HG02870 (cell line): ENCODE results near the gene ACOX2.
A peak's percentile ranks its signal among the peaks of the same experiment; 100 is the strongest.

Experiments
- ATAC-seq: cut with Tn5 transposase; IDR thresholded peaks from one replicate; pipeline ENCODE4 v1.9.1; 2021; ENCODE audit warnings: mild to moderate bottlenecking, moderate library complexity; ENCODE audit not compliant: unreplicated experiment

ACOX2 gene

DNA sequence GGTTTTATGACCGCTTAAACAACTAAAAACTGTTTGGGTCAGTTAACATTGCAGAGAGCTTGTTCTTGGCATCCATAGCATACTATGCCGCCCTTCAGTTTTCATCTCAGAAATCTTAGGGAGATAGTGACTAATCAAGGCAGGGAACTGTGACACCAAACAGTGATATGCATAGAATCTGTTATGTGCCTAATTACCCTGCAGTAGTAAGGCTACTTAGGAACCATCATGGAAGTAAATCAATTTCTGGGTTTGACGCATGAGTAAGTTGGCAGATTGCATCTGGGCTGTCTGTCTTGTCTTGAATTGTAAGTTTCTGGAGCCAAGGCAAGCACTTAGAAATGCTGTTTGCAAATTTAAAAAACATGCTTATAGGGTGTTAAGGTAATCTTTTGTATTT is 22.6 kb downstream of the ACOX2 start:
- no peak for ATAC-seq

DNA sequence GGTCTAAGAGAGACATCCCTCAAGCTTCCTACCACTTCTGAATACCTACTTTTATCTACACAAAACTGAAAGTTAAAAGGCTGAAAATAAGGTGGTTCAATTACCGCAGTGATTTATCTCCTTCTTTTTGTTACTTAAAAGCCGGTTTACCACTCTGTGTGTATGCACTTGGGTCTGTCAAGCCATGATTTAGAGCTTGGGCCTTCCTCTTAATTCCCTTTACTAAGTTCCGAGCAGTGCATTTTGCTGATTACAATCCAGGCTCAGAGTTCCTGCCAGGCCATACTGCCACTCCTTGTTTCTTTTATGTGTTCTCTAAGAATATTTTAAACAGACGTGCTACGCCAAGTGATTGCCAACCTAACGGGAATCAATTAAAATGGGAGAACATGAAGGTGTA is 28.6 kb downstream of the ACOX2 start:
- ATAC-seq = no peak

DNA sequence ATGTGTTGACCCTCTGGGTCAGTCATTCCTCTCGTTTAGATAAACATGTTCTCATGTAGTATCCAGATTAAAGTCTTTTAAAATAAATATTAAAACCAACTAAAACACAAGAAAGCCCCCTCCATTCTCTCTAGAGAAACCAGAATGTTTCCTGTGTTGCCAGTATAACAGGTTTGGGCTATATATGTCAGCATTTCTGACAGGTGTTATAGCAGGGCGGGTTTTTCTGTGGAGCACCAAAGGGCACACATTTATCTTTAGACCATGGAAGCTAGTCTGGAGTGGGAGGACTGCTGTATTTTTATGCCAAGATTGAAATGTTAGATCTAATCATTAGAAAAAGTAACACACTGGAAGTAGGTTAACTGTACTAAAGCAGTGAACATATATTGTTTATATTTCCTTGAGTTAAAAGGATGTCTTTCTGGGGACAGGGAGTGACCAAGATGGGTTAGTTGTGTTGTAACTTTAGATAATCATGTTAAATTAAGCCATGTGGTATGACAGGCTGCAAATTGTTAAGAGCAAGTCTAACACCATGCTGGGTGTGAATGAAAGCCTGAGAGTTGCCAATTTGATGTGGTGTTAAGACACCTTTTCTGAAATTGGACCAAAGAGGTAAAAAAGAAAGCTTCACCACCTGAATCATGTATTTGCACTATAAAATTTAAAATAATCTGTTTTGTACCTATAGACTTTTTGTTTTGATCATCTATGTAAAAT is 29.5 kb downstream of the ACOX2 start:
- ATAC-seq = no peak

DNA sequence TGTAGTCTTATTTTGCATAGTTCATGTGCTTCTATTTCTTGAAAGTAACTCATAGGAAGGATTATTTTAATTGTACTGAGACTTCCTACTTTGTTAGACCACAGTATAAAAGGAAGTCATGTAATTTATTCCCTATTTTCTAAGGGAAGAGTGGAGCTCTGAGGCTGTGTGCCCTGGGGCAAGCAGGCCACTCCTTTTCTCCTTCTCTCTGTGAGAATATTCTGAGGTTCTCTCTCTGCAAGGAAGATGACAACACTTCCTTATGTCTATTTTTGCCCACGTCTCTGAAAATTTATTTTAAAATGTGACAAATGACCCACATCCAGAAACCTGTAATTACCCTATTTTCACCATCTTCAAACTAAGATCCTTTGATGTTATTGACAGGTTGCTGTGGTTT is 34.1 kb downstream of the ACOX2 start:
- ATAC-seq = no peak

DNA sequence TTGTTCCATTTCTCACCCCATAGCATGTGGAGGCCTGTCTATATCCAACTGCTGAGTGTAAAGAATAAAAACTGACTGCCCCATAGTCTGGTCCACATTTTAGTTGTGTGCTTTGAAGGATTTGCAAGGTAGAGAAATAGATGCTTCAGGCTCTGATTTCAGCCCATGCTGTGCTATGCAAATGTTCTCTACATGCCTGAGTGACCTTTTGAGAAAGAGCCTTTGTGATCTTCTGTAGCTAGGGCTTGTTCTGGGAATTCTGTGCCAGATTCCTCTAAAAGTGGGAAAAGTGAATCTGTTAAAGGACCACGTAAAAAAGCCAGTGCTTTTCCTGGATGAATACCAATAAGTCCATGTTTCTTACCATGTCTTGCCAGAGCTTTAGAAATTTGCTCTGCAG is 39.9 kb downstream of the ACOX2 start:
- ATAC-seq = no peak

DNA sequence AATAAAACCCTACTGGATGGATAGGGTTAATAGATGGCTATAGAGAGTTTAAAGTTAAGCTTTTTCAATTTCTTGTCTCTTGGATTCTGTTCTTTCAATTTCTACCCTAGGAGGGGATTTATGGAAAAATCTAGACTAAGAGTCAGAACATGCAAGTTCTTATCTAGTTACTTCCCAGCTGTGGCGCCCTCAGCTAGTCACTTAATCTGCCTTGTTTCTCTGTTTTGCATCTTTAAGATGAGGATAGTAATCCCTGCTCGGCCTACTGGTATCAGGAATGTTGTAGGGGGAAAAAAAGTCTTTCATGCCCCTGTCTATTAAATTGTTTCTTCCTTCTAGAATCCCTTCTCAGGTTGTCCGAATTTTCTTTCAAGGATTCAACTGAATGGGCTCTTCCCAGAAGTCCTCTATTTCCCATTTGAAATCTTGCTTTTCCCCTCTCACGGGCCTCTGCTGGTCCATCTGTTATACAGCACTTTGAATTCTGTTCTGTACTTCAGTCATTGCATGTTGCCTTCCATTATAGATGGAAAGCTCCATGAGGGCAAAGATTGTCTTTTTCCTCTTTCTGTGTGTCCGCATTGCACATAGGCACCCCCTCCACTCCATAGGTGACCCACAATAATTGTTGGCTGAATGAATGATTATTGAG is 40.7 kb downstream of the ACOX2 start:
- no peak for ATAC-seq

DNA sequence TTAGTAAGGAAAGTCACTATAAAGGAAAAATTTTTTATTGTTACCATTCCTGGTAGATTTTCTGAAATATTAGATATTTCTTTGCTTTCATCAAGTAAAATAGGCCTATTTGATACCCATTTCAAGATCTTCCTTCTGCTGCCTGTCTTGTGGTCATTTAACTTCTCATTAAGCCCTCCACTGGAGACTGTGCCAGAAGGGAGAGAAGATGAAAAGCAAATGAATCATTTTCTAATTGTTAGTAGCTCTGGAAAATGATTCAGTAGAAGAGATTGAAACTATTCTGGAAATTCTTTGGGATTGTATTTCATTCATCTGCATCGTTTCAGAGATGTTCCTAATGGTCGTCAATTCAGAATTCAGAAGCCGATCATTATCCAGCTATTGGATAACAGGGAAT is 41.9 kb downstream of the ACOX2 start:
- ATAC-seq = no peak

DNA sequence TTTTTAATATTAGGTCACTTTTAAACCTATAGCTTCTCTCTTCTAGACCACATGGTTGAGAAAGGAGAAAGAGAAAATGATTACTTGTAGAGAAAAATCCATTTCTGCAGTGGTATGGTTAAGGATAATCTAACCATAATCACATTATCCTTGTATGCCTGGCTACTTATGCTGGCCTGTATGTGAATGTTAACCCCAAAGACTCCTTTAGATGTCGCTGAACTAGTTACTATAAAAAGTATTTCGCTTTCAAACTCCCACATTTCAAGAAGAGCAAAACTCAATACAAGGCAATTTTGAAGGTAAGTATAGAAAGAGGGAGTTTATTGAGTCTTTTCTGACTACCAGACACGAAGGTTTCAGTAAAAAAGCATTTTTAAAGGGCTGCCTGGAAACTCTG is 42.9 kb downstream of the ACOX2 start:
- ATAC-seq = no peak

DNA sequence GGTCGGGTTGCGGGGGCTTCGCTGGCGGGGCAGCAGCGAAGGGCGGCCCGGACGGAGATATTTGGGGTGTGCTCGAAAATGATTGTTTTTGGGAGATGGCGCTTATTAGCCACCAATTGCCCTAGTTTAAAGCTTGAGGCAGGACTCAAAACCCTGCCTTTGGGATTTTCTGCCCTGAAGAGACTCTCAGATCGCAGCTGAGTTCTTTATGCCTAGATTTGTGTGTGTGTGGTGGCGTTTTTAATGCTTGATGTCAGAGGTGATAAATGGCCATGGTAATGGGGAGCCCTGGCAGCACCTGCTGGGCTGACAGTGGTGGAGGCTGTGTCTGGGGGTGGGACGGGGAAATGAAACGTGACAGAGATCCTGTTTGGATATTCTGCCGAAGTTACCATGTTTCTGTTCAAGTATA is 44.5 kb downstream of the ACOX2 start:
- no peak for ATAC-seq

DNA sequence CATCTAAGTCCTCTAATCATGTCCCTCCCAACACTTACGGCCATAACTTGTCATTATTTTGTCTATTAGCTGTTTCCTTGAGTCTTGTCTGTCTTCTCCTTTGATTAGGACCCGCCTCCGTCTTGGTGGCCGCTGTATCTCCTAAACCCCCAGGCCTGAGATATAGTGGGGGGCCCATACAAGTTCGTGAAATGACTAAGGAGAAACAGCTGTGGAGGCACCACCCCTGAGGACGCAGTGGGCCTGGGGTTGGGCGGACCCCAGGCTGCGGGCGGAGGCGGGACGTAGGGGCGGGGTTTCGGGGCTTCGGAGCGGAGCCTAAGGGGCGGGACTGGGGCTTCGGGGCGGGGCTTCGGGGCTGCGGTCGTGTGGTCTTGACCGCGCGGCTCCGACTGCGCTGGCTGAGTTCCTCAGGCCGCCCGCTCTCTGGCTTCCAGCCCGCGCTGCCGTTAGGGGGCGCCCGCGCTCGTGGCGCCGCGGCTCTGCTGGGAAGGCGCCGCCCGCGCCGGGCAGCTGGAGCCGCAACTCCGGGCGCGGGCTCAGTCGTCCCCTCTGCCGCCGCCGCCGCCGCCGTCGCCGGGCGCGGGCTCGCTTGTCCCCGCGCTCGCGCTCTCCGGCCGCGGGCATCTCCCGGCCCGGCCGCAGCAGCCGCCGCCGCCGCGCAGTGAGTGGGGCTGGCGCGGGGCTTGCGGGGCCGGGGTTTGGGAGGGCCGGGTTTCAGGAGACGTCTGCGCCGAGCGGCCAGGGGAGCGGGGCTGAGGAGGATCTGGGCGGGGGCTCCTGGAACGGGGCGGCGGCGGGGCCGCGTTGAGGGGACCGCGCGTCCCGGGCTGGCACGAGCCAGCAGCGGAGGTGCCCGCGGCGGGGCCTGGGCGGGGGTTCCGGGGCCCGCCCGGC is 45.2 kb downstream of the ACOX2 start, which contains the start of gene KCTD6:
TSS of gene KCTD6 (plus strand) at position 591 of the 897 bp plus-strand sequence. CDS start 6,660 bp downstream, outside the sequence.
- peak; percentile 77 for ATAC-seq

DNA sequence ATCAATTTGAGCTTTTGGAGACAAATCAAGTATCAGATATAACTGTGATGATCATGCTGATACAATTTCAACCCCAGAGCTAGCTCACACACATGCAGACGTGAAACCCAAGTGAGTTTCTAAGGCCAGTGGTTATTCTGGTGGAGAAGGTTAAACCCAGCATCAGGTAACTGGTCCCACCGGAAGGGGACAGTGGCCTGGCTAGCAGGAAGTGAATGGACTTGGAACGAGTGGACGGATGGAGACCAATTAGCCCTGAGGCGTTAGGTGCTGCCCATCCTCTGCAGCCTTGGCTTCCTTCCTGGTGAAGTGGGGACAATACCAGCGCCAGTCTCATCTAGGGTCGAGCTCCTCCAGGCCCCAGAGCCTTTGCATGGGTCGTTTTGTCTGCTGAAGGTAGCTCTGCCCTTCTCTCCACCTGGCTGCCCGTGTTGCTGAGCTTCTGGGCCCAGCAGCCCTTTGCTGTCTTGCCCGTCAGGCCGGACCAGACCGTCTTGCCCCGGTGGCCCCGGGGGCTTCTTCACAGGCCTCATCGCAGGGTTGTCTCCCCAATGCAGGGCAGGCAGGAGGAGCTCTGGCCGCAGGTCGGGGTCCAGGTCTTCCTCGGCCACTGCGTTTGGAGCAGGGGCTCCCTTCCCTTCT is 46.0 kb downstream of the ACOX2 start:
- ATAC-seq = no peak

DNA sequence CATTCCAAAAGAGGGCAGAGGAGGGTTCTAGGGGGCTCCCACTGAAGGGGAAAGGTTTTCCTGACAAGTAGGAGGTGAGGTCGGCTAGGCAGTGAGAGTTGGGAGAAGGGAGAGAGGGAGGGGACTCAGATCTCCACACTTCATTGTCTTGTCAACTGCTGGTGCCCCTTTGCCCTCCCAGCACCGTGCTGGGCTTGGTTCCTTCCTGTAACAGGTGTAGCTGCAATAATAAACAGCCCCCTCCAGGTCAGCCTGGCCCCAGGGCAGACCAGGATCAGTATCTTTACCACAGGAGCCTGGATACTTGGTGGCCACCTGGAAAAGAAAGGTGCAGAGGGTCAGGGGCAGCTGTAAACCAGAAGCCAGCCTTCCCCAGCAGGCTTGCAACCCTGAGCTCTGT is 48.0 kb downstream of the ACOX2 start:
- no peak for ATAC-seq

DNA sequence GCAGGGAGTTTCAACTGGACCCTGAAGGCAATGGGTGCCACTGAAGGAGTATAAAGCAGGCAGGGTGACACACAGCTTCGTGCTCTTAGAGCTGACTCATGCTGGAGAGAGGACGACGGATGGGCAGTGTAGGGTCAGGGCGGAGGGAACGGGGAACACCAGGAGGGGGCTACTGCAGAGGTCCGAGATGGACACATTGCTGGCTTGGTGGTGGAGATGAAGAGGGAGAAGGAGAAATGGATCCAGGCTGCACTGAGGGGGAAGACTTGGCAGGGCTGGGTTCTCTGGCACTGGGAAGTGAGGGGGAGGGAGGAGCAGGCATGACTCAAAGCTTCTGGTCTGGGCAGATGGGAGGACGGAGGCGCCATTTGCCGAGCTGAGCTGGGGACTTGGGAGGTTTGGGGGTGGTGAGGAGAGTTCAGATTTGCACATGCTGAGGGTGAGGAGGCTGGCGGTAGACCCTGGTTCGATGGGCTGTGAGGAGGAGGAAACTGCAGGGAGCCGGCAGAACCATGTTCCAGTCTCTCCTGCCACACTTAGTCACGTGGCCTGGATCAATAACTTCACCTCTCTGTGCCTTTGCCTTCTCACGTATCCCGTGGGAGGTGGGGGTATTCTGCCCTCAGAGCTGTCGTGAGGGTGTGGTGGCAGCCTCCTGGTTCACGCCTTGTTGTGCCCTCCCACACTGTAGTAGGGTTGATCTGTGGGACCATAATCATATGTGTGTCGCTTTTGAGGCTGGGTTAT is 49.7 kb downstream of the ACOX2 start:
- ATAC-seq = no peak

DNA sequence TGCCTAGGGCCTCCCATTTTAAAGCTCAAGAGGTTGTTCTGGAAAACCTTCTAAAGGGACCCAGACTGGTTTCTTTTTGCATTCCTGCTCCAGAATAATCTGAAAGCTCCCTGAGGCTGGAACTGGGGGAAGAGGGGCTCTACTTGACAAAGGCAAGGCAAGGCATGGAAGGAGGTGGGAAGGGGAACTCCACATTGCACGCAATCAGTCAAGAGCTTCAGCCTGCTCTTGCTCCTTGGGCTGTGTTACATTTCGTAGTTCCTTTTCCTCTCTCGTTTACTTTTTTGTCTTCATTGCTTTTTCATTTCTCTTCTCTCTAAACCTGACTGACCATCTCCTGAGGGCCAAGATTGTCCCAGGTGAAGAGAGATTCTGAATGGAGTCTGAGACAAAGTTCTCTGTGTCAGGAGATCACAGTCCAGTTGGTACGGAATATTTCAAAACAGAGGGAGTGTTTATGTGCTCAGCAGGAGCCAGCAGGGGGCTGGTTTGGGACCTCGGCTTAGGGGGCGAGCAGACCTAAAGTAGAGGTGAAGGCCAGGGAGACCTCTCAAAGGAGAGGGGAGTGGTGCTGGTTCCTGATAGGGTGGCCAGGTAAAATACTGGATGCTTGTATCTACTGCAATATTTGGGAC is 51.1 kb downstream of the ACOX2 start:
- ATAC-seq = no peak

DNA sequence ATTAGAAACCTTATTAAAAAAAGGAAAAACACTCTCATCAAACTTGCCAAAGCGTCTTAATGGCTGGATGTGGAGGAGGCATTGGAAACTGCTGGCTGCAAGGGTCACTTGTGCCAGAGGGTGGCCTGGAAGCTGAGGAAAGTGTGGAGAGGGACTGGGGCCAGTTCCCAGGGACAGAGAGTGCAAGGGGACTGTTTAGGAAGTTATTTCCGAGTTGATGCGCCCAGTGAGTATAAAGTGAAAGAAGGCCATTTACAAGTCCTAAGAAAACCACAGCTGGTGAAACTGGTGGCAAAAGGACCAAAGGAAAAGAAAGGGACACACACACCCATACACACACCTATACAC is 52.3 kb downstream of the ACOX2 start:
- ATAC-seq = no peak

DNA sequence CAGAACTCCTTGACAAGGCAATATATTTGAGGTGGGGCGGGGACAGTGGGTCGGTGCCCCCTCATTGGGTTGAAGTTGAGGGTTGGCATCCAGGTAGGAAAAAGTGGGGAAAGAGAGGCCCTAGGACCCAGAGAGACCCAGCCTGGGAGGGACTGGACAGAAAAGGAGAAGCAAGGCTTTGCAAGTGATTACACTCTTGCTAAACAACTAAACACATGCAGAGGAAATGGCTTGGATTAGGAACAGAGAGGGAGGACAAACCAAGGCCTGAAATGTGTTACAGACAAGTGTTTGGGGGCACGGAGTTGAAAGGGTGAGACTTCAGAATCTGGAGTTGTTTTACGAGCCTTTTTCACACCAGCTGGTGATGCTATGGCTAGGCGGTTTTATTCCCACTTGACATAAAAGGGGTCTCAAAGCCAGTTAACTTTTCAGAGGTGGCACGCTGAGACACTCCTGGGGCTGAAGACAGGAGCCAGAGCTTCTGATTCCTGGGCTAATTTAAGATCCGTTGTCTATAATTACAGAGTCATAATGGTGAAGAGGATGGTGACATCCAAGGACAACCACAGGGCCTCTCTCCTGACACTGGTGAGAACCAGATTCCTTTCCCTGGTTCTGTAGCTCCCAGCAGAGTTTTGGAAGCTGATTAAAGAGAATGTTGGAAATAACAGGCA is 52.8 kb downstream of the ACOX2 start:
- no peak for ATAC-seq

DNA sequence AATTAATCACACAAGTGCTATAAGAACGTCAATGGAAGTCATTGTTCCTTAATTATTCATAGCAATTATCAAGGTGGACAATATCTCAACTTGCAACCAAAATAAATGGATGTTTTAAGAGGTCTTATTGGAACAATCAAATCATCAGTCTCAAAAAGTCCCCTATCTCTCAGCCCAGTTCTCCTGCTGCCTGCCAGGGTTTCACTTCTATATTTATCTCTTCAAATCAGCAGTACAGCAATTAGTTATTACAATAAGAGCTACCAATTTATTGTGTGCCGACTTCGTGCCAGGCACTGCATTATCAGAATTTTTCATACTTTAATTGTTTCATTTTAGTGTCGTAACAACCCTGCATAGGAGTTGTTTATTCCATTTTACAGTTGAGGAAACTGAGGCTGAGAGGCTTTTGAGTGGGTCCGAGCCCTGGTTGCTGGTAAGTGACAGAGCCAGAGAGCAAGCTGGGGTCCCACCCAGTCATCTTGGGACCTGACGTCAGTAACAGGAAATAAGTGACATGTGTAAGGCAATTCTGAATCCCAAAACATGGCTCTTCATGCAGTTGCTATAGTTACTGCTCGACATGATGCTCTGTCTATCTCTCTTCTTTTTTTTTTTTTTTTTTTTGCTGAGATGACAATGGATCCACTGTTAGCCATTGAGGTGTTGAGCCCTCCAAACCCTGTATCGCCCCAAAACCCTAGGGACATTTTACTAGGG is 53.9 kb downstream of the ACOX2 start:
- ATAC-seq = no peak

DNA sequence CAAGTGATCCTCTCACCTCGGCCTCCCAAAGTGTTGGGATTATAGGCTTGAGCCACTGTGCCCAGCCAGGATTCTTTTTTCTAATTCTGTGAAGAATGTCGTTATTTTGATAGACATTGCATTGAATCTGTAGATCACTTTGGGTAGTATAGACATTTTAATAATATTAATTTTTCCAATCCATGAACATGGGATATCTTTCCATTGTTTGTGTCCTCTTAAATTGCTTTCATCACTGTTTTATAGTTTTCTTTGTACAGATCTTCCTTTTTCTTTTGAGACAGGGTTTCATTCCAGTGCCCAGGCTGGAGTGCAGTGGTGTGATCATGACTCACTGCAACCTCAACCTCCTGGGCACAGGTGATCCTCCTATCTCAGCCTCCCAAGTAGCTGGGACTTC is 56.7 kb downstream of the ACOX2 start:
- no peak for ATAC-seq

DNA sequence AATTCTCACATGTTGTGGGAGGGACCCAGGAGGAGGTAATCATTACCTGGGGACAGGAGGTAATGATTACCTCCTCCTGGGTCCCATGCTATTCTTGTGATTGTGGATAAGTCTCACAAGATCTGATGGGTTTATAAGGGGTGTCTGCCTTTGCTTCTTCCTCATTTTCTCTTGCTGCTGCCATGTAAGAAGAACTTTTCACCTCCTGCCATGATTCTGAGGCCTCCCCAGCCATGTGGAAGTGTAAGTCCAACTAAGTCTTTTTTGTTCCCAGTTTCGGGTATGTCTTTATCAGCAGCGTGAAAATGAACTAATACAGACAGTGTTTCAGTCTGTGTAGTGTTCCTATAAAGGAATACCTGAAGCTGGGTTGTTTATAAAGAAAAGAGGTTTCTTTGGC is 58.2 kb downstream of the ACOX2 start:
- no peak for ATAC-seq
